Neural cell (in vitro differentiated cells): Measurements from ENCODE around the gene TOPBP1. TPM values are rescaled to one million over a fixed set of nuclear protein-coding genes. Genes with fewer than 3 reads are reported as not detected.

Source experiments
- H2AFZ ChIP-seq: fragments of 200-600, 300-800 bp; sonication (generic), shearing (Covaris generic); 2 replicates; pipeline ENCODE4 v1.6.0; 2014; ENCODE audit warnings: low read depth, mild to moderate bottlenecking, antibody characterized with exemption, low read length, moderate library complexity
- H3F3A ChIP-seq: fragments of 200-600 bp; shearing (Covaris generic); 2 replicates; pipeline ENCODE4 v1.6.1; 2016; ENCODE audit warnings: mild to moderate bottlenecking, moderate library complexity, mixed read lengths, antibody characterized with exemption, low read length; ENCODE audit not compliant: insufficient read depth, poor library complexity, severe bottlenecking
- H3K27ac ChIP-seq: fragments of 200-600, 300-800 bp; sonication (generic), shearing (Covaris generic); 2 replicates; pipeline ENCODE4 v1.5.1; 2014; ENCODE audit warnings: mild to moderate bottlenecking, low read length, moderate library complexity
- H3K27me3 ChIP-seq: fragments of 300-800, 200-600 bp; sonication (generic), shearing (Covaris generic); 2 replicates; pipeline ENCODE4 v1.6.0; 2014; ENCODE audit warnings: mild to moderate bottlenecking, low read depth, low read length, moderate library complexity; ENCODE audit not compliant: insufficient read depth
- H3K36me3 ChIP-seq: fragments of 300-800, 200-600 bp; sonication (generic), shearing (Covaris generic); 2 replicates; pipeline ENCODE4 v1.5.1; 2014; ENCODE audit warnings: mild to moderate bottlenecking, antibody characterized with exemption, low read length, moderate library complexity; ENCODE audit not compliant: insufficient read depth
- H3K4me2 ChIP-seq: fragments of 300-800, 200-600 bp; sonication (generic), shearing (Covaris generic); 2 replicates; pipeline ENCODE4 v1.6.0; 2014; ENCODE audit warnings: mild to moderate bottlenecking, low read length
- H3K4me3 ChIP-seq: fragments of 300-800, 200-600 bp; sonication (generic), shearing (Covaris generic); 2 replicates; pipeline ENCODE4 v1.5.1; 2014; ENCODE audit warnings: mild to moderate bottlenecking, low read length, moderate library complexity
- H3K79me2 ChIP-seq: fragments of 200-600 bp; shearing (Covaris generic); replicated peaks from 2 replicates; pipeline ENCODE4 v1.6.0; 2014; ENCODE audit warnings: mild to moderate bottlenecking, low read length, moderate library complexity; ENCODE audit not compliant: insufficient read depth
- H3K9ac ChIP-seq: fragments of 300-800, 200-600 bp; sonication (generic), shearing (Covaris generic); 2 replicates; pipeline ENCODE4 v1.6.1; 2016; ENCODE audit warnings: mild to moderate bottlenecking, low read length, mixed read lengths
- H3K9me2 ChIP-seq: fragments of 200-600 bp; shearing (Covaris generic); 2 replicates; pipeline ENCODE4 v1.6.1; 2016; ENCODE audit warnings: mild to moderate bottlenecking, low read length, mixed read lengths; ENCODE audit not compliant: insufficient read depth
- H3K9me3 ChIP-seq: fragments of 200-600, 300-800 bp; sonication (generic), shearing (Covaris generic); 2 replicates; pipeline ENCODE4 v1.6.1; 2016; ENCODE audit warnings: mild to moderate bottlenecking, mixed run types, low read length, moderate library complexity, mixed read lengths
- H4K20me1 ChIP-seq: fragments of 200-600 bp; shearing (Covaris generic); 2 replicates; pipeline ENCODE4 v1.6.1; 2016; ENCODE audit warnings: mild to moderate bottlenecking, mixed run types; ENCODE audit not compliant: insufficient read depth
- CTCF ChIP-seq: fragments of 450-650 bp; IDR thresholded peaks from 2 replicates; pipeline ENCODE4 v1.5.1; 2014; ENCODE audit warnings: antibody characterized with exemption, mild to moderate bottlenecking, moderate library complexity; ENCODE audit not compliant: poor library complexity, severe bottlenecking
- EP300 ChIP-seq: fragments of 450-650 bp; conservative IDR thresholded peaks from 2 replicates; pipeline ENCODE4 v1.6.1; 2014; ENCODE audit warnings: antibody characterized with exemption, mild to moderate bottlenecking, moderate library complexity; ENCODE audit not compliant: poor library complexity, severe bottlenecking
- EZH2 ChIP-seq: fragments of 200-600, 300-800 bp; shearing (Covaris generic), sonication (generic); IDR thresholded peaks from 2 replicates; pipeline ENCODE4 v1.6.1; 2014; ENCODE audit warnings: antibody characterized with exemption, low read length, borderline replicate concordance, mild to moderate bottlenecking; ENCODE audit not compliant: insufficient read depth, poor library complexity, severe bottlenecking
- MXI1 ChIP-seq: fragments of 450-650 bp; conservative IDR thresholded peaks from 2 replicates; pipeline ENCODE4 v1.6.1; 2014; ENCODE audit warnings: antibody characterized with exemption, mild to moderate bottlenecking; ENCODE audit not compliant: poor library complexity, severe bottlenecking
- POLR2AphosphoS5 ChIP-seq: IDR thresholded peaks from 2 replicates; pipeline ENCODE4 v1.6.1; 2012
- RAD21 ChIP-seq: fragments of 450-650 bp; conservative IDR thresholded peaks from 2 replicates; pipeline ENCODE4 v1.6.1; 2014; ENCODE audit warnings: antibody characterized with exemption, mild to moderate bottlenecking, moderate library complexity
- REST ChIP-seq: IDR thresholded peaks from 2 replicates; pipeline ENCODE4 v1.6.1; 2012; ENCODE audit warnings: borderline replicate concordance
- SMC3 ChIP-seq: fragments of 450-650 bp; conservative IDR thresholded peaks from 2 replicates; pipeline ENCODE4 v1.6.1; 2014; ENCODE audit warnings: antibody characterized with exemption, mild to moderate bottlenecking, moderate library complexity; ENCODE audit not compliant: poor library complexity
- TAF1 ChIP-seq: IDR thresholded peaks from 2 replicates; pipeline ENCODE4 v1.6.1; 2012; ENCODE audit warnings: low read depth
- polyA plus RNA-seq: library from polyadenylated mRNA; depleted of rRNA; stranded (reverse); fragments of >200 nt; gene quantifications from 2 replicates; pipeline ENCODE4 v1.2.3, GENCODE V29; 2014

Gene TOPBP1
- polyA plus RNA-seq, 1 donor from 2014 or later, result 46.6 TPM

GRCh38 chr3:133672461-133672860 is 10.7 kb upstream of the TOPBP1 start:
- TF ChIP-seq SMC3, result no peak
- no peak for TF ChIP-seq EZH2
- no peak for TF ChIP-seq POLR2AphosphoS5
- no peak for TF ChIP-seq EP300
- TF ChIP-seq MXI1, result no peak
- TF ChIP-seq TAF1, result no peak
- TF ChIP-seq CTCF, result no peak
- TF ChIP-seq REST, result no peak
- TF ChIP-seq RAD21, result no peak
- Histone ChIP-seq H3K27ac (no peak overlapping the region), H3K79me2 (no peaks in the 10 kb centered on the region), H3K4me2 (no peak overlapping the region), H3K27me3 (peaks cover 25% of the 10 kb centered on the region), H3K36me3 (no peaks in the 10 kb centered on the region), H2AFZ (no peak overlapping the region), H3K9me2 (no peaks in the 10 kb centered on the region), H4K20me1 (no peaks in the 10 kb centered on the region), H3F3A (no peaks in the 10 kb centered on the region), H3K9me3 (no peaks in the 10 kb centered on the region), H3K9ac (no peak overlapping the region), H3K4me3 (no peak overlapping the region)

GRCh38 chr3:133670525-133670995 is 8.8 kb upstream of the TOPBP1 start:
- Histone ChIP-seq H3K4me3 (no peak overlapping the region), H2AFZ (no peak overlapping the region), H3K27me3 (peaks cover 25% of the 10 kb centered on the region), H3K36me3 (no peaks in the 10 kb centered on the region), H3K9ac (no peak overlapping the region), H3K4me2 (no peak overlapping the region), H3F3A (no peaks in the 10 kb centered on the region), H4K20me1 (no peaks in the 10 kb centered on the region), H3K79me2 (no peaks in the 10 kb centered on the region), H3K9me2 (no peaks in the 10 kb centered on the region), H3K27ac (no peak overlapping the region), H3K9me3 (no peaks in the 10 kb centered on the region)
- no peak for TF ChIP-seq MXI1
- TF ChIP-seq EZH2, result no peak
